Measurements from ENCODE around the gene NHERF1. TPM values are rescaled to one million over a fixed set of nuclear protein-coding genes. Genes with fewer than 3 reads are reported as not detected.

Gene NHERF1
- total and polyA plus RNA-seq, 2 of the 8 experiments (the other 6 are each of a cell fraction or from before 2014, with no cell fraction given) = 92.9 to 99.2 TPM

- TF ChIP-seq TEAD4 (IDR thresholded peaks at IDR 0.05; ENCODE audit: low read depth, low read length) = no peak
- TF ChIP-seq POU5F1 (IDR thresholded peaks at IDR 0.05; ENCODE audit: low read depth, low read length) = no peak
- TF ChIP-seq GABPA (IDR thresholded peaks at IDR 0.05; ENCODE audit: borderline replicate concordance, insufficient read depth, low read length) = no peak
- no peak for TF ChIP-seq POLR2A (IDR thresholded peaks at IDR 0.05; ENCODE audit: control extremely low read depth in 1 of 2, low read depth in 2 of 2, low read length in 2 of 2)
Measured at GRCh38 chr17:74742153-74742515, 6.3 kb upstream of the NHERF1 start (continued).

Measured in H1 (cell line).